Stimulated activated naive CD8-positive, alpha-beta T cell treated with anti-CD3 and anti-CD28 coated beads, Interleukin-15, amount 100 ng/mL, for 72 hours (primary cell): Measurements from ENCODE around the gene MAGI2.
"Not testable (repeated sequence)": the region's sequence is repeated elsewhere in the genome, so short reads cannot be mapped to it uniquely, and the experiment has no call there.

Source experiments
- ATAC-seq: fragments of 150-1000 bp; cut with Tn5 transposase; 2 replicates; pipeline ENCODE4 v1.10.0; 2021; ENCODE audit warnings: mild to moderate bottlenecking, moderate library complexity
- DNase-seq, 2 donors: peaks; one replicate each; pipeline ENCODE4 v3.0.0; 2021 to 2022
- H3K27ac Mint-ChIP-seq, 2 donors: one replicate each; pipeline ENCODE4 v1.8.0; 2022; ENCODE audit warnings: mild to moderate bottlenecking in 2 of 2, mixed read lengths in 2 of 2, moderate library complexity in 2 of 2
- H3K27me3 Mint-ChIP-seq: one replicate; pipeline ENCODE4 v1.8.0; 2022; ENCODE audit warnings: mixed read lengths
- H3K4me1 Mint-ChIP-seq: one replicate; pipeline ENCODE4 v1.8.0; 2022; ENCODE audit warnings: mild to moderate bottlenecking, mixed read lengths
- H3K4me3 Mint-ChIP-seq, 2 donors: one replicate each; pipeline ENCODE4 v1.8.0; 2022; ENCODE audit warnings: mild to moderate bottlenecking in 2 of 2, mixed read lengths in 2 of 2, moderate library complexity in 1 of 2
- H3K9me3 Mint-ChIP-seq, 2 donors: one replicate each; pipeline ENCODE4 v1.8.0; 2022; ENCODE audit warnings: mixed read lengths in 2 of 2

Gene MAGI2

DNA sequence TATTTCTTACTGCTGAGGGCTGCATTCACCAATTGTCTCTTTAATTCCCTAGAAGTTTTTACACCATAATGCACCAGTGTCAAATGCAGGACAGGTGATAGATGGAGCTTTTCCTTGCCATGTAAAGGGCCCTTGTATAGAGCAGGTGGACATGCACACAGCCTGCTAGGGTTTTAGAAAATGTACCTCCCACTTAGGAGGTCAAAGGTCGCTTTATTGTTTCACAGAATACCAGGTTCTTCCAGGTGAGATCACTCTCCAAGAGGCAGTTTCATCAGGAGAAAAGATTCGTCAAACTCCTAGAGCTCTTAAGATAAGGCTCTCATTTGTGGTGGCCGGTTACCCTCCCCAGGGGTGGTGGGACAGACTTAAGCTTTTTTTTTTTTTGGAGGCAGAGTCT is 1439.1 kb downstream of the MAGI2 start:
- no peak for DNase-seq
- peaks cover 46% of the 10 kb centered on the region for H3K27me3 Mint-ChIP-seq
- no peaks in the 10 kb centered on the region for H3K9me3 Mint-ChIP-seq
- no peak overlapping the region for H3K27ac Mint-ChIP-seq
- no peak for ATAC-seq
- H3K4me1 Mint-ChIP-seq = peaks cover 7% of the 10 kb centered on the region
- no peak overlapping the region for H3K4me3 Mint-ChIP-seq

DNA sequence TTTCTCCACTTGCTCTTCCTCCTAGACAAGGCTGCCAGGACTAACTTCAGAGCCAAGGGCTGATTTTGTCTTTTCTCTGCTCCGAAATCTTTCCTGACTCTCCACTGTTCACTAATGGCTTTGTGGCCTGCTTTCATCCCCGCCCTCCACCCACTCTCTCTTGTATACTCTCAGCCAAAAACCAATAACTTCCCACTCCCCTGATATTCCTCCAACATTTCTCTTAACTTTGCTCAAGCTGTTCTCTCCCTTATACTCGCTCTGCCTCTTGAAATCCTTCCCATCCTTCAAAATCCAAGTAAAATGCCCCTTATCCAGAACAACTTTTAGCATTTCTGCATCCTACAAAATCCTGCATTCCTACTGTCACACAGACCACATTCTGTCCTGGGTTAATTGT is 1440.1 kb downstream of the MAGI2 start:
- no peak for DNase-seq
- H3K4me3 Mint-ChIP-seq = no peak overlapping the region
- no peaks in the 10 kb centered on the region for H3K4me1 Mint-ChIP-seq

DNA sequence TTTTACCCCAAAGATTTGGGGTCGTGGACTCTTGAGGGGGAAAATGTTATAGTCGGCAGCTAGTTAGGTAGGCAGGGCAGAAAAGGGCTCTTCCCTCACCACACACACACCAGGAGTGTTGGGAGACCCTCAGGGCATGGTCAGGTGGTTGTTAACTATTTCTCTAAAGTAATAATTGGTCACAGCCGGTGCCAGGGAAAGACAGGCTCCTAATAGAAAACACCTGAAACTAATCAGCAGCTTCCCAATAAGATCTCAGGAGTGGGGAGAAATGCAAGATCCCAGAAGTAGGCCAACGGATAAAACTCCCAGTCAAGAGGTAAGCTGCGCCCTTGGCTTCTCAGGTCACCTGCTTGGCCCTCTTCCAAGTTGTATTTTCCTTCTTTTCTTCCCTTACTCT is 1441.8 kb downstream of the MAGI2 start:
- peaks cover 26% of the 10 kb centered on the region for H3K27me3 Mint-ChIP-seq
- H3K4me3 Mint-ChIP-seq = no peak overlapping the region
- no peaks in the 10 kb centered on the region for H3K9me3 Mint-ChIP-seq
- H3K27ac Mint-ChIP-seq = no peak overlapping the region
- DNase-seq (no peak), ATAC-seq (no peak)
- no peaks in the 10 kb centered on the region for H3K4me1 Mint-ChIP-seq

More for the DNA sequence above, 1440.1 kb downstream of the MAGI2 start:
- Mint-ChIP-seq H3K27ac (no peak overlapping the region), H3K27me3 (peaks cover 37% of the 10 kb centered on the region), H3K9me3 (no peaks in the 10 kb centered on the region)
- ATAC-seq = no peak

DNA sequence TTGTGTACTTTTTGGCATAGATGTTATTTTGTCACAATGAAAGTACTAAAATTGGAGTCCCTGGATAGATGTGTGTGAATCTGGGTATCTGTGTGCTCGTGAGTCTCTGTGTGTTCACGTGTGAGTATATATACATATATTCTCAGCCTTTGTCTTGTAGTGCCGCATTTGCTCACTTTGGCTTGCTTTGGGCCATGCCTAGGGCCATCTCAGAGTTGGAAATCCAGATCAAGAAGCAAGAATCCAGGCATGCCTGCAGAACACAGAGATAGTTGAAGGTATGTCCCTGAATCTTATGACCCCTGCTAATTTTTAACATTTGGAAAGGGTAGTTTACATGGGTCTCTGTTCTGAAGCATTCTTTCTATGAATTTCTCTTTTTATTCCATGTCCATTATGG is 1446.2 kb downstream of the MAGI2 start:
- H3K27ac Mint-ChIP-seq = no peak overlapping the region
- no peak for DNase-seq
- no peak for ATAC-seq
- peaks cover 4% of the 10 kb centered on the region for H3K27me3 Mint-ChIP-seq
- no peaks in the 10 kb centered on the region for H3K9me3 Mint-ChIP-seq
- no peak overlapping the region for H3K4me3 Mint-ChIP-seq
- no peaks in the 10 kb centered on the region for H3K4me1 Mint-ChIP-seq

DNA sequence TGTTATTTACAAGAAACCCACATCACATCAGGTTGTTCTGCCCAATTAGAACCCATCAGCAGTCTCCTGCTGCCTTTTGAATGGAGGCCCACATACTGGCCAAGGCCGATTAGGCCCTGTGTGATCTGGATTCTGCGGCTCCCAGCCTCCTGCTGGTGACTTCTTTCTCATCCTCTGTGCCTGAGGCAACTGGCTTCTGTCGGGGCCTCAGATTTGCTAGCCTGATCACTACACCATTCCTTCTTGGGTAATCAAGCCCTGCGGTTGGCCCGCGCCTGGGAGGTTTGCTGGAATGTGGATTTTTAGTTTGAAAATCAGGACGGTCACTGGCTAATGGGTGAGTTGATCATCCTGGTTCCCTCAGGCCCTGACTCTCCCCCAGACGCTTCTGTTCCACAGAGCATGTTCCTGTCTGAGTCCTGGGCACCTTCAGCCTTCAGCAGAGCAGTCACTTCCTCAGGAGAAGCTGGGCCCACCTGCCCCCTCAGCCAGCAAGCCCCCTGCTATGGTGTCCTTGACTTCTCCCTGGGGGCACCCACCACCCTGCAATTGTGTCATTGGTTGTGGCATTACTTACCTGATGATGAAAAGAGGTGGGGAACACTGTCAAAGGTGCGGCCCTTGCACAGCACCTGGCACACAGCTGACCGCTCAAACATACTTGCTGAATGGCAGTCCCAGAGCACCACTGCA is 1447.3 kb downstream of the MAGI2 start:
- Mint-ChIP-seq H3K4me1 (no peaks in the 10 kb centered on the region), H3K9me3 (peaks cover 0 to 3% of the 10 kb centered on the region in 2 donors), H3K27ac (no peak overlapping the region), H3K4me3 (no peak overlapping the region), H3K27me3 (no peaks in the 10 kb centered on the region)
- no peak for DNase-seq
- peak; percentile 28 for ATAC-seq

DNA sequence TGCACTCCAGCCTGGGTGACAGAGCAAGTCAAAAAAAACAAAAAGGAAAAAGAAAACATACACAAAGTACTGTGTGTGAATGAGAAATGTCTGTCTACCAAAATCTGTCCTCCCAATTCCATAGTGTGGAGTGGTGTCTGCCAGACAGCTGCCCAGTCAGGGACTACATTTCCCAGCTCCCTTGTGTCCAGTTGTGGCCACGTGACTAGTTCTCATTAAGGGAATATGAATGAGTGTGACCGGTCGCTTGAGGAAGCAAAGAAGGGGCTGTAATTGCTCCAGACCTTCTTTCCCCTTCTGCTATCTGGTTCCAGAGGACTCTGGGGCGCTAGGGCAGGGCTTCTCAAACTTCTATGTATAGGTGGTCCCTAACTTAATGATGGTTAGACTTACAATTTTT is 1450.8 kb downstream of the MAGI2 start:
- ATAC-seq (no peak), DNase-seq (no peak)
- Mint-ChIP-seq H3K9me3 (peaks cover 0 to 8% of the 10 kb centered on the region in 2 donors), H3K4me3 (no peak overlapping the region), H3K27ac (no peak overlapping the region), H3K27me3 (no peaks in the 10 kb centered on the region), H3K4me1 (no peaks in the 10 kb centered on the region)

DNA sequence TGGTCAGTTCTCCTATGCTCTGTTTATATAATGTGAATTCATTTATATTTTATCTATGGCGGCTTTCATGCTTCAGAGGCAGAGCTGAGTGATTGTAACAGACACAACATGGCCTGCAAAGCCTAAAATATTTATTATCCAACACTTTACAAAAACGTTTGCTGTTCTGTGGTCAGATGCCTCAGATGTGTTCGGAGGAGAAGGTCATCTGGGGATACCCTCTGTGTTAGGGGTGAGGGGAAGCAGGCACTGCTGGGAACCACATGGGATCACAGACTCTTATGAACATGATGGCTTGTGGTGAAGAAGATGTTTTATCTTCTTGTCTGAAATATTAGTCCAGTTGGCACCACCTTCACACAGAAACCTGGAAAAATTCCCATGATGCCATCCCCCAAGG is 1451.4 kb downstream of the MAGI2 start:
- Mint-ChIP-seq H3K27me3 (no peaks in the 10 kb centered on the region), H3K27ac (no peak overlapping the region), H3K4me1 (no peaks in the 10 kb centered on the region), H3K4me3 (no peak overlapping the region), H3K9me3 (peaks cover 0 to 8% of the 10 kb centered on the region in 2 donors)
- DNase-seq (no peak), ATAC-seq (no peak)

DNA sequence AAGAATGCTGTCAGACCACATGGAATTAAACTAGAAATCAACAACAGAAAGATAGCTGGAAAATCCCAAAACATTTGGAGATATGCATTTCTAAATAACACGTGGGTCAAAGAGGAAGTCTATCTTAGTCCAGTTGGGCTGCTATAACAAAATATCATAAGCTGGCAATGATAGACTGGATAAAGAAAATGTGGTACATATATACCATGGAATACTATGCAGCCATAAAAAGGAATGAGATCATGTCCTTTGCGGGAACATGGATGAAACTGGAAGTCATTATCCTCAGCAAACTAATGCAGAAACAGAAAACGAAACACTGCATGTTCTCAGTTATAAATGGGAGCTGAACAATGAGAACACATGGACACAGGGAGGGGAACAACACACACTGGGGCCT is 1454.3 kb downstream of the MAGI2 start:
- ATAC-seq, H3K27me3 Mint-ChIP-seq, H3K4me1 Mint-ChIP-seq, H3K27ac Mint-ChIP-seq, H3K9me3 Mint-ChIP-seq, H3K4me3 Mint-ChIP-seq, DNase-seq: not testable (repeated sequence)

DNA sequence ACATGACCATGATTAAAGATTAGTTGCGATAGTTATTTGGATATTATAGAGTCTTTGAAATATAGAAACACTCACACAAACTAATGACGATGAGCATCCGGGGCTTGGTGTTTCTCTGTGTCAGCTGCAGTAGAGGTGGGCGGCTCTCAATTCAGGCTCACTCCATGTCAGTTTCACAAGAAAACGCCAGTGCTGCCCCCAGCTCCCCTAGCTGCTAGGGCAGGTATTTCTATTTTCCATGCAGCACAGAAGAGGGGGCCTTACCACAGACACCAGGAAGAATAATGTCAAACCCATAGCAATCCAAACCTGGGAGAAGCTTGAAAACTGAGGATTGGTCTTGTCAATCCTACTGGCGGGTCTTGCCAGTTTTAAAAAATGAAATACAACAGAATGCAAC is 1457.8 kb downstream of the MAGI2 start:
- no peaks in the 10 kb centered on the region for H3K27me3 Mint-ChIP-seq
- DNase-seq (no peak), ATAC-seq (no peak)
- no peak overlapping the region for H3K27ac Mint-ChIP-seq
- peaks cover 0 to 5% of the 10 kb centered on the region in 2 donors for H3K9me3 Mint-ChIP-seq
- no peak overlapping the region for H3K4me3 Mint-ChIP-seq
- no peaks in the 10 kb centered on the region for H3K4me1 Mint-ChIP-seq

DNA sequence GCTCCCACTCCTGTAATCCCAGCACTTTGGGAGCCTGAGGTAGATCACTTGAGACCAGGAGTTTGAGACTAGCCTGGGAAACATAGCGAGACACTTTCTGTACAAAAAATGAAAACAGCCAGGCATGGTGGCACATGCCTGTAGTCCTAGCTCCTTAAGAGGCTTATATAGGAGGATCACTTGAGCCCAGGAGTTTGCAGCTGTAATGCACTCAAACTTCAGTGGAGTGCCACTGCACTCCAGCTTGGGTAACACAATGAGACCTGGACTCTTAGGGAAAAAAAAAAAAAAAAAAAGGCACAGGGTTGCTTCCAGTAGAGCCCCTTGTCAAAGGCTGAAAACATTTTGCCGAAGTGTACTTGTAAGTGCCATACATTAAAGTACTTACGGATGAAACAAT is 1459.6 kb downstream of the MAGI2 start:
- H3K4me3 Mint-ChIP-seq = no peak overlapping the region
- no peaks in the 10 kb centered on the region for H3K4me1 Mint-ChIP-seq
- H3K9me3 Mint-ChIP-seq = no peaks in the 10 kb centered on the region
- no peak overlapping the region for H3K27ac Mint-ChIP-seq
- no peak for ATAC-seq
- H3K27me3 Mint-ChIP-seq = no peaks in the 10 kb centered on the region
- no peak for DNase-seq

DNA sequence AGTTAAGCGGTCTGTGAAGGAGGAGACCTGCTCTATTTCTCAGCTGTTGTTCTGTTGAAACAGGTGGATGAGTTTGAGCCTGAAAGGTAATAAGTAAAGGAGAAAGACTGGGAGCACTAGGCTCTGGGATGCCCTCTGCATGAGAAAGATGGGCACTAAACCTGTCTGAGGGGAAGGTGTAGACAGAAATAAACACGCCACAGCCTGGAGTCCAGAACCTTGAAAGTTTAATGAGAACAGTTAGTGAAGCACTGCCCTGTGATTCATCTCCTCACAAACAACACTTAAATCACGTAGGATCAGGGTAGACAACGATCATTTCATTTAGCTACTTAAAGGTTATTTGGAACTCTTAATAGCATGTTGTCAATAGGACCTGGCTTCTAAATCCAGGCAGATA is 1461.8 kb downstream of the MAGI2 start:
- Mint-ChIP-seq H3K27me3 (no peaks in the 10 kb centered on the region), H3K4me1 (no peaks in the 10 kb centered on the region), H3K27ac (no peak overlapping the region), H3K9me3 (no peaks in the 10 kb centered on the region), H3K4me3 (no peak overlapping the region)
- ATAC-seq = no peak
- no peak for DNase-seq

DNA sequence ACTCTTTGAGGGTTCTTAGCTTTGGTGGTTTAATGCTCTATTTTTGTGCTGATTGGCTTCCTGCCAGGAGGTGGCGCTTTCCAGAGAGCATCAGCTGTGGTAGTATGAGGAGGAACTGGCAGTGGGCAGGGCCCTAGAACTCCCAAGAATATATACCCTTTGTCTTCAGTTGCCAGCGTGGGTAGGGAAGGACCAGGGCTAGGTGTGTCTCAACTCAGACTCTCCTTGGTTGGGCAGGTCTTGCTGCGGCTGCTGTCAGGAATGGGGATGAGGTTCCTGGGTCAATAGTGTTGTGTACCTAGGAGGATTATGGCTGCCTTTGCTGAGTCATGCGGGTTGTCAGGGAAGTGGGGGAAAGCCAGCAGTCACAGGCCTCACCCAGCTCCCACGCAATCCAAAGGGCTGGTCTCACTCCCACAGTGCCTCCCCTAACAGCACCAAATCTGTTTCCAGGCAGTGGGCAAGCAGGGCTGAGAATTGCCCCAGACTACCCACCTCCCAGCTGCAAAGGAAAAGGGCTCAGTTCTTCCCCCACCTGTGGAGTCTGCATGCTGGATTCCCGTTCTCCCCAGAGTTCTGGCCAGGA is 1463.4 kb downstream of the MAGI2 start:
- Mint-ChIP-seq H3K9me3 (no peaks in the 10 kb centered on the region), H3K4me1 (no peaks in the 10 kb centered on the region), H3K27me3 (no peaks in the 10 kb centered on the region), H3K4me3 (no peak overlapping the region), H3K27ac (no peak overlapping the region)
- DNase-seq (peak in 1 of 2 donors; percentile 11), ATAC-seq (no peak)

DNA sequence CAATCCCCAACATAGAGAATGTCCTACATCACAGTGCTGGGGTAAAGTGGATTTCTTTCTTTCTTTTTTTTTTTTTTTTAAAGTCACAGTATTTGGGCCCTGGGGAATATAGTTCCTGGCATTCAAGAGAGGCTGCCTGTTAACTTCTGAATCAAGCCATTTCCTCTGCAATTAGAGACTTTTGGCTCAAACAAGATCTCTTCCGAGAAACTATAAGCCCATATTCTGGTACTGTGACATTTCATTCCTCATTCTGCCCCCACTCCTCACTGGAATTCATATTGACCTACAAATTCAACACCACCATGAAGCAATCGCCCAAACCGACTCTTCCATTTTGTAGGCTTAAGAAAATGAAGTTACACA is 1467.5 kb downstream of the MAGI2 start:
- DNase-seq (no peak), ATAC-seq (no peak)
- Mint-ChIP-seq H3K4me1 (no peaks in the 10 kb centered on the region), H3K9me3 (no peaks in the 10 kb centered on the region), H3K27ac (no peak overlapping the region), H3K27me3 (no peaks in the 10 kb centered on the region), H3K4me3 (no peak overlapping the region)

DNA sequence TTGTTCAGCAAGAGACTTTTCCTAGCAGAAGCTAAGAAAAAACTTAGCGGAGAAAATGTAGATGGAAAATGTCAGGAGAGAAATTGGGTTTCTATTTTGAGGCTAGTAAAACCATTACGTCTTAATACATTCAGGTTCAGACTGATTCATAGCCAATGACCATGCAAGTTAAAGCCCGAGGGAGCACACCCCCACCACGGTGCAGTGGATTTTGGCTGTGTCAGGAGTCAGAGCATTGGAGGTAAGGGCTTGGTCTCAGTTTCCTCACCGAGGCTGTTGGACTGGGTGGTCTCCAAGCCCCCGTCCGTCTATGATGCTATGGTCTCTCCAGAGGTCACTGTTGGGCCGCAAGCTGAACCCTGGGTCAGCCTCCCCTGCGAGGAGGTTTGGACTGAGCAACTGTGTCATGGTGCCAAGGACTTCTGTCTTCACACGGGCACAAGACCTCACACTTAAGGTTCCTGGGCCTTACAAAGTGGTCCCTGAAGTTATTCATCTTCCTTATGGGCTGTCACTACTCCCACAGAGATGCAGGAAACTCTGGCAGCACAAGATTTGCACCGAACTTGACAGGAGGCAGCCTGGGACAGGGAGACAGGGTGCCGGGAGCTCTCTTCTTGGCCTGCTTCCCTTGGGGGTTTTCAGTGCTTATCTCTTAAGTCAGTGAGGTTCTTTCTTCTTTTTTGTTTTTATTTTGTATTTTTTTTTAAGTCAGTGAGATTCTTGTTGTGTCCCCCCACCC is 1468.1 kb downstream of the MAGI2 start:
- H3K4me1 Mint-ChIP-seq = no peaks in the 10 kb centered on the region
- no peak for ATAC-seq
- H3K4me3 Mint-ChIP-seq = no peak overlapping the region

DNA sequence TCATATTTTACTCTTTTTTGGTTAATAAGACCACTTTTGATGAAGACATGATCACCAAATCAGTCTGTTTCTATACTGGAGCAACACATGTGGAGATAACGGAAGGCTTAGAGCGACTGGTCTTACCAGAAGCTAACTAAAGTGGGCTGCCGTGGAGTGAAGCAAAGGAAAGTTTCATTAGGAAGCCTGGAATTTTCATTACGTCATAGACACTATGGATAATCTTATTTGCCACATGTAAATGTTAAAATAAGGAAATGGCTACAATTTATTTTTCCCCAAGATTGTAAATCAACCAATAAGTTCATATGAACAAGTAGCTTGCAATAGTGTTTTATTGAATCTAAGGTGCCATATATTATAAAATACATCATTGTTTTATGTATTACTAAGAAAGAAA is 1469.5 kb downstream of the MAGI2 start:
- Mint-ChIP-seq H3K27ac (no peak overlapping the region), H3K4me1 (no peaks in the 10 kb centered on the region), H3K9me3 (no peaks in the 10 kb centered on the region), H3K4me3 (no peak overlapping the region), H3K27me3 (no peaks in the 10 kb centered on the region)
- DNase-seq (no peak), ATAC-seq (no peak)

More for the DNA sequence above, 1468.1 kb downstream of the MAGI2 start:
- Mint-ChIP-seq H3K27ac (no peak overlapping the region), H3K27me3 (no peaks in the 10 kb centered on the region), H3K9me3 (no peaks in the 10 kb centered on the region)
- no peak for DNase-seq

DNA sequence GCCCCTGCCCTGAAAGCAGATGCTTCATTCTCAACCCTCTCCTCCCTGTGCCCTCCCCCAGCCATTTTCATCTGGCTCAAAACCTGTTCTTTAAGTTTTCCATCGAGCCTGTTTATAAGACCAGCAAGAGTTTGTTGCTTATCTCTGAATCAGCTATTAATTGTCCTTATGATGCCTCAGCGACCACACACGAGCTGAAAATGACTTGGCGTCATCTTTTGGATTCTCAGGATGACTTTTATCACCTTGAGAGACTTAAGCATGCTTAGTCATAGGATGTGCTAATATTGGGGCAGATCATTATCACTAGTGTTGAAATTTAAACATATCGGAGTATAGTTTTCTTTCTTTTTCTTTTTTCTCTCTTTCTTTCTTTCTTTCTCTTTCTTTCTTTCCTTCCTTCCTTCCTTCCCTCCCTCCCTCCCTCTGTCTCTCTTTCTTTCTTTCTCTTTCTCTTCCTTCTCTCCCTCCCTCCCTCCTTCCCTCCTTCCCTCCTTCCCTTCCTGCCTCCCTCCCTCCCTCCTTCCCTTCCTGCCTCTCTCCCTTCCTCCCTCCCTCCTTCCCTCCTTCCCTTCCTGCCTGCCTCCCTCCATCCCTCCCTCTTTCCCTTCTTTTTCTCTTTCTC is 1470.4 kb downstream of the MAGI2 start:
- Mint-ChIP-seq H3K4me3 (no peak overlapping the region), H3K9me3 (no peaks in the 10 kb centered on the region), H3K27me3 (no peaks in the 10 kb centered on the region), H3K4me1 (no peaks in the 10 kb centered on the region), H3K27ac (no peak overlapping the region)
- DNase-seq (no peak), ATAC-seq (peak; percentile 52)
